Stimulated activated CD8-positive, alpha-beta memory T cell treated with anti-CD3 and anti-CD28 coated beads, Interleukin-7, amount 100 ng/mL, for 1 hour (primary cell): Measurements from ENCODE around the gene VPS8.
"Not testable (repeated sequence)": the region's sequence is repeated elsewhere in the genome, so short reads cannot be mapped to it uniquely, and the experiment has no call there.

Experiments used
- DNase-seq, 2 donors: peaks; one replicate each; pipeline ENCODE4 v3.0.0-alpha.2; 2020; ENCODE audit warnings: low read depth in 2 of 2

Gene VPS8

GRCh38 chr3:184914628-184915027 lies 102.7 kb downstream of the VPS8 start:
- DNase-seq, result no peak

DNA sequence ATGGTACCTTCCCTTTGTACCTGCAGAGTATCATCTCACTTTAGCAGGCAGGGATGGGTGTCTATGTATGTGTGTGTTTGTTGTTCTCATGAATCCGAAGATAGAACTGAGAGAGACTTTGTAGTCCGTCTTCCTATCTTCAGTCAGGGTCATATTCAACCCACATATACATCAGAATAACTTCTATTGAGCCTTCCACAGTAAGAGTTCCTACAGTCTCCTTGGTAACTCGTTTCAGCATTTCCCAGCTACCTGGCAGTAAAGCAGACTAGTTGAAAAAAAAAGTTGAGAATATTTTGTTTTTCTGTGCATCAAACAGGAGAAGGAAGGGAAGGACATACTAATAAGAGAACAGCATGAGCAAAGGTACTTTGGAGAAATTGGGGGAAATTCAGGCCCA lies 106.8 kb downstream of the VPS8 start:
- DNase-seq, result no peak

DNA sequence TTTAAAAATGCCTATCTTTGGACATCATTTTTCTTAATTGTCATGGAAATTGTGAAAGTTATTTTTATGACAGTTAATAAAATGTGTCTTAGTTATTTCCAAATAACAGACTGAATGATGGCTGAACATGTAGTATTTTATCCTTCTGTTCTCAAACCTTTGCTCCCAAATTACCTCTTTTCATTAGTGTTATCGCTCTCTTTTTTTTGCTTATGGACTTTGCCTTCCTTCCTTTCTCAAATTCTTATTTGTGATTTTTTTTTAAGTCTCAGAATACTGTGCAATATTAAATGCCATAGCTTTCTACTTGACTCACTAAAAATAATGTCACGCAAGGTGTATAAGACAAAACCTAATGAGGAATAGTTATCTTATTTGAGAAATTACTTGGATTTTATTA lies 107.7 kb downstream of the VPS8 start:
- DNase-seq, result no peak

GRCh38 chr3:184924547-184924946 lies 112.6 kb downstream of the VPS8 start:
- no peak for DNase-seq

DNA sequence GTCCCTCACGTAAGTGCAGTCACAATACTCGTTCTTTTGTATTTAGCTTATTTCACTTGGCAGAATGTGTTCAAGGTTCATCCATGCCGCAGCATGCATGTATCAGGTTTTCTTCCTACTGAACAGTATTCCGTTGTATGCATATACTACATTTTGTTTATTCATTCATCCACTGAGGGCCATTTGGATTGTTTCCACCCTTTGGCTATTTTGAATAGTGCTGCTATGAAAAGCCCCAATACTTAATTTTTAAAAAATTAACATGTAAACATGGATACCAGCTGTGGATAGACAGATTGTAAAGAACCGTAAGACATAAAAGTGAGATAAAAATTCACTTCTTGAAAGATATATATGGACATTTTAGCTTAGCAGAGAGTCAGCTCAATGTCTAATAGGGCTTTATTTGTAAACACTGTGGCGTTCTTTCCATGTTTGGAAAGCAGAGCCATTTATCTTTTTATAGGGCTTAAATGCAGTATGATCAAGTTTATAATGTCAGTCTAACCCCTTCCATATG lies 115.9 kb downstream of the VPS8 start:
- no peak for DNase-seq

GRCh38 chr3:184932777-184933176 lies 120.8 kb downstream of the VPS8 start:
- DNase-seq, result no peak

GRCh38 chr3:184937611-184938010 lies 125.6 kb downstream of the VPS8 start:
- no peak for DNase-seq

- no peak for DNase-seq
These were observed 129.4 kb downstream of the VPS8 start for GRCh38 chr3:184941408-184941807.

DNA sequence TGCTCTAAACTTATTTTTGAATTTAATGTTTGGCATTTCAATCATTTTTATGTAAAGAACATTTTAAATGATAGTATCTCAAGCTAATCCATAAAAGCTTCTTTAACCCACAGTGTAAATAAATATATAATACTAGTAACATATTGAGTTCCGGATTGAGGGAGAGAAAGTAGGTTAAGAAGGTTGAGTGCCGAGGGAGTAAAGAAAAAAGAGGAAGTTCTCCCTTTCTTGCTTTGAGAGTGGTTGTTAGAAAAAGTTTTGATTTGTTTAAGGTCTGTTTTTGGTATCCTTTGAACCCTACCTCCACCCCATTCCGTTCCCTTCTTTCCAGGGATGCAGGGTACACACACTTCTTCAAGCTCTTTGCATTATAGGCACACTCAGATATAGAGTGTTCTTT lies 130.8 kb downstream of the VPS8 start:
- no peak for DNase-seq

DNA sequence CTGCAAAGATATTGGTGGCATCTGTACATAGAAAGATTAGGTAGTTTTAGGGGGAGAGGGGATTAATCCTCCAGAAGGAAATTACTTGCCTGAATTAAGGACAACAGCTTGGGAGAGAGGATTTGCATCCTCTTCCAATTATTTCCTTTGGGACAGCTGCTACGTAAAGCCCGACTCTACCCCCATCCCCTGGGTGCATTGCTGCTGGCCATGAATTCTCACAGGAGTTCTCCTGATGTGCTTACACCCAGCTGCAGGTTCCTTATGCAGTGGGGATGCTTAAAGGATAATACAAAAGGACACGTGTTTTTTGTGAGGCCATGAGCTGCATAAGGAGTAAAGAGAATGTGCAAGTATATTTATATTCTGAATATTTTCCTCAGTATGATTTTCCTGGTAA lies 132.3 kb downstream of the VPS8 start:
- no peak for DNase-seq

- DNase-seq, result no peak
These were observed 134.1 kb downstream of the VPS8 start for GRCh38 chr3:184945886-184946625.

GRCh38 chr3:184946917-184947316 lies 135.0 kb downstream of the VPS8 start:
- DNase-seq, result no peak

GRCh38 chr3:184949251-184949965 lies 137.4 kb downstream of the VPS8 start:
- DNase-seq, result no peak

DNA sequence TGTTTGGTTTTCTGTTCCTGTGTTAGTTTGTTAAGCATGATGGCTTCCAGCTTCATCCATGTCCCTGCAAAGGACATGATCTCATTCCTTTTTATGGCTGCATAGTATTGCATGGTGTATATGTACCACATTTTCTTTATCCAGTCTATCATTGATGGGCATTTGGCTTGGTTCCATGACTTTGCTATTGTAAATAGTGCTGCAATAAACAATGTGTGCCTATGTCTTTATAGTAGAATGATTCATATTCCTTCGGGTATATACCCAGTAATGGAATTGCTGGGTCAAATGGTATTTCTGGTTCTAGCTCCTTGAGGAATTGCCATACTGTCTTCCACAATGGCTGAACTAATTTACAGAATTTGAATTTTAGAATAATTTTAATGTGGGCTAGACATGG lies 138.8 kb downstream of the VPS8 start:
- not testable (repeated sequence) for DNase-seq

GRCh38 chr3:184952671-184953070 lies 140.7 kb downstream of the VPS8 start:
- DNase-seq, result no peak

DNA sequence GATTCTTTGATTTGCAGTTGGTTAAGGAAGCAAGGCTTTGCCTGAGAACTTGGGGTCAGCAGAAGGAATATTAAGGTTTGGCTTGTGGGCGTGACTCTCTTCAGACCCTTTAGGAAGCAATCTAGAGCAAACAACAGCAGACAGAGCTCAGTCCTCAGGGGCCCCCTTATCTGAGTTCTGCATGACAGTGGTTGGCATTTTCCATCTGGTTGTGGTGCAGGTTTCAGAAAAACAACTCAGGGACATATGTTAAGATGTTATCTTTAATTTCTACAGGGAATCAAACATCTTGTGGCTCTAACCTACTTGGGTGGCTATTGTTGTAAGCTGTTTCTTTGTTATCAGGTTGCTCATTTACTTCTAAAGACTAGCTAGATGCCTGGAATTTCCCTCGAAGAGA lies 141.4 kb downstream of the VPS8 start:
- DNase-seq, result no peak

- DNase-seq, result no peak
These were observed 142.3 kb downstream of the VPS8 start for GRCh38 chr3:184954251-184954650.

DNA sequence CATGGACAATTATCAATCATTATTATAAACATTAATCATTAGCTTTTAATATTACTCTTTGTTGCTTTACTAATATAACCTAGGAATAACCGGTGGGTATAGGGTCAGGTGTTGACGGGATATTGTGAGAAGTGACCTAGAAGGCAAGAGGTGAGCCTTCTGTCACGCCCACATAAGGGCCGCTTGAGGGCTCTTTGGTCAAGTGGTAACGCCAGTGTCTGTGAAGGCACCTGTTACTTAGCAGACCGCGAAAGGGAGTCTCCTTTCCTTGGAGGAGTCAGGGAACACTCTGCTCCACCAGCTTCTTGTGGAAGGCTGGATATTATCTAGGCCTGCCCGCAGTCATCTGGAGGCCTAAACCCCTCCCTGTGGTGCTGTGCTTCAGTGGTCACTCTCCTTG lies 142.9 kb downstream of the VPS8 start:
- DNase-seq, result not testable (repeated sequence)

- no peak for DNase-seq
These were observed 153.9 kb downstream of the VPS8 start for GRCh38 chr3:184965639-184966430.

DNA sequence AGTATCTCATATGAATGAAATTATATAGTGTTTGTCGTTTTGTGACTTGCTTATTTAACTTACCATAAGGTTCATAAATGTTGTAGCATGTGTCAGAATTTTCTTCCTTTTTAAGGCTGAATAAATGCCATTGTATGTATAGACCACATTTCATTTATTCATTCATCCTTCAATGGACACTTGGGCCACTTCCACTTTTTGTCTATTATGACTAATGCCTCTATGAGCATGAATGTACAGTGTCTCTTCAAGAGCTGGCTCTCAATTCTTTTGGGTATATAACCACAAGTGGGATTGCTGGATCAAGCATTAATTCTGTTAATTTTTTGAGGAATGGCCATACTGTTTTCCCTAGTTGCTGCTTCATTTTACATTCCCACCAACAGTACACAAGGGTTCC lies 156.1 kb downstream of the VPS8 start:
- DNase-seq, result no peak

DNA sequence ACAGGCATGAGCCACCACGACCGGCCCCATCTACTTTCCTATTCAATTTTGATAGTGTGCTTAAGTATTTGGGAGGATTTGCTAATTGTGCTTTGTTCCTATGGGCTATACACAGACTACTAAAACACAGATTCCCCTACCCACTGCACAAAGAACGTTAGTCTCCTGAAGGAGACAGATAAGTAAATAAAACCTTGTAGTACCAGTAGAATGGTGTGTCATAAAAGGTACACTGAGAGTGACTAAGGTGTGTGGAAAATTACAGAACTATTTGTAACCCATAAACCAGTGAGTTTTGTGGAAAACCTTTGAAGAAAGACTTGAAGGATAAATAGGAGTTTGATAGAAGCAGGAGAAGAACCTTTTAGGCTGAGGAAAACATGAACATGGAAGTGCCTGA lies 158.2 kb downstream of the VPS8 start:
- no peak for DNase-seq

- no peak for DNase-seq
These were observed 165.8 kb downstream of the VPS8 start for GRCh38 chr3:184977796-184978195.
